ENCODE data around the gene IFNGR1.

- TF ChIP-seq CTCF (IDR thresholded peaks at IDR 0.05 in 2 of 3, conservative IDR thresholded peaks at IDR 0.05 in 1 of 3; ENCODE audit: borderline replicate concordance in 1 of 3, insufficient read depth in 1 of 3, low read depth in 2 of 3, low read length in 2 of 3) (no peak), REST (IDR thresholded peaks at IDR 0.05; ENCODE audit: low read depth) (no peak), POLR2AphosphoS5 (IDR thresholded peaks at IDR 0.05; ENCODE audit: low read depth, low read length) (no peak), POLR2A (IDR thresholded peaks at IDR 0.05; ENCODE audit: borderline replicate concordance, extremely low read depth, insufficient read depth, insufficient read length) (no peak), CEBPB (IDR thresholded peaks at IDR 0.05; ENCODE audit: low read depth) (no peak), JUND (IDR thresholded peaks at IDR 0.05) (no peak), EZH2 (IDR thresholded peaks at IDR 0.05) (no peak), MAX (IDR thresholded peaks at IDR 0.05) (no peak), FOSL1 (IDR thresholded peaks at IDR 0.05; ENCODE audit: low read depth) (no peak), ZFX (IDR thresholded peaks at IDR 0.05) (no peak)
Measured at GRCh38 chr6:137159912-137160311, 59.3 kb downstream of the IFNGR1 start.

Data from HCT116 (cell line).